Measurements from ENCODE around the gene UNC93B1. TPM values are rescaled to one million over a fixed set of nuclear protein-coding genes. Genes with fewer than 3 reads are reported as not detected.

Gene UNC93B1
- total RNA-seq, 2 experiments from 2014 or later, result 44.0 to 52.1 TPM

GRCh38 chr11:68019486-68019885 lies 15.6 kb upstream of the UNC93B1 start:
- TF ChIP-seq EZH2phosphoT487 (IDR thresholded peaks at IDR 0.05; ENCODE audit: borderline replicate concordance, low read depth, low read length) (no peak), CTCF (conservative IDR thresholded peaks at IDR 0.05; ENCODE audit: low read length) (no peak)
- no peaks in the 10 kb centered on the region for H3K36me3 ChIP-seq (ENCODE audit: insufficient read depth, low read length)
- H3K27ac ChIP-seq (ENCODE audit: low read depth, low read length, poor library complexity, severe bottlenecking), result no peak overlapping the region
- no TSS peak for BruUV-seq (replicated peaks)
- H4K20me1 ChIP-seq (ENCODE audit: insufficient read depth, low read length), result no peaks in the 10 kb centered on the region
- ChIA-PET POLR2A (no interaction called here), CTCF (ENCODE audit: unreplicated experiment) (no interaction called here)
- intact Hi-C loops (cut with micrococcal nuclease; ENCODE audit: unreplicated experiment), result no loop called here
- no peak overlapping the region for H3K4me3 ChIP-seq (ENCODE audit: low read depth, low read length, poor library complexity, severe bottlenecking)
- no peak overlapping the region for H2AFZ ChIP-seq (ENCODE audit: low read length)
- DNase-seq (ENCODE audit: low spot score), result no peak
- H3K79me2 ChIP-seq (ENCODE audit: insufficient read depth, low read depth, low read length), result no peaks in the 10 kb centered on the region
- no peak overlapping the region for H3K4me2 ChIP-seq (ENCODE audit: low read length)
- H3K4me1 ChIP-seq (ENCODE audit: insufficient read depth, low read length, poor library complexity, severe bottlenecking), result no peaks in the 10 kb centered on the region
- no peaks in the 10 kb centered on the region for H3K9me3 ChIP-seq (ENCODE audit: low read length)
- no peaks in the 10 kb centered on the region for H3K9me2 ChIP-seq (ENCODE audit: insufficient read depth, low read length)

GRCh38 chr11:68018730-68019190 lies 14.9 kb upstream of the UNC93B1 start:
- intact Hi-C loops (cut with micrococcal nuclease; ENCODE audit: unreplicated experiment), result no loop called here
- TF ChIP-seq EZH2phosphoT487 (IDR thresholded peaks at IDR 0.05; ENCODE audit: borderline replicate concordance, low read depth, low read length), result no peak
- TF ChIP-seq CTCF (conservative IDR thresholded peaks at IDR 0.05; ENCODE audit: low read length), result no peak
- no peaks in the 10 kb centered on the region for H3K9me2 ChIP-seq (ENCODE audit: insufficient read depth, low read length)
- H3K27ac ChIP-seq (ENCODE audit: low read depth, low read length, poor library complexity, severe bottlenecking), result no peak overlapping the region
- no TSS peak for BruUV-seq (replicated peaks)
- CTCF ChIA-PET (ENCODE audit: unreplicated experiment), result no interaction called here
- H2AFZ ChIP-seq (ENCODE audit: low read length), result no peak overlapping the region
- H3K36me3 ChIP-seq (ENCODE audit: insufficient read depth, low read length), result no peaks in the 10 kb centered on the region
- H3K79me2 ChIP-seq (ENCODE audit: insufficient read depth, low read depth, low read length), result no peaks in the 10 kb centered on the region
- POLR2A ChIA-PET, result no interaction called here
- H4K20me1 ChIP-seq (ENCODE audit: insufficient read depth, low read length), result no peaks in the 10 kb centered on the region
- no peak overlapping the region for H3K4me2 ChIP-seq (ENCODE audit: low read length)
- no peaks in the 10 kb centered on the region for H3K4me1 ChIP-seq (ENCODE audit: insufficient read depth, low read length, poor library complexity, severe bottlenecking)
- no peaks in the 10 kb centered on the region for H3K9me3 ChIP-seq (ENCODE audit: low read length)
- DNase-seq (ENCODE audit: low spot score), result no peak
- no peak overlapping the region for H3K4me3 ChIP-seq (ENCODE audit: low read depth, low read length, poor library complexity, severe bottlenecking)

GRCh38 chr11:68017980-68018729 lies 14.3 kb upstream of the UNC93B1 start:
- Histone ChIP-seq H3K9me2 (ENCODE audit: insufficient read depth, low read length) (no peaks in the 10 kb centered on the region), H3K9me3 (ENCODE audit: low read length) (no peaks in the 10 kb centered on the region), H3K4me2 (ENCODE audit: low read length) (no peak overlapping the region), H4K20me1 (ENCODE audit: insufficient read depth, low read length) (no peaks in the 10 kb centered on the region), H3K4me1 (ENCODE audit: insufficient read depth, low read length, poor library complexity, severe bottlenecking) (no peaks in the 10 kb centered on the region), H2AFZ (ENCODE audit: low read length) (no peak overlapping the region), H3K36me3 (ENCODE audit: insufficient read depth, low read length) (no peaks in the 10 kb centered on the region), H3K79me2 (ENCODE audit: insufficient read depth, low read depth, low read length) (no peaks in the 10 kb centered on the region), H3K27ac (ENCODE audit: low read depth, low read length, poor library complexity, severe bottlenecking) (no peak overlapping the region), H3K4me3 (ENCODE audit: low read depth, low read length, poor library complexity, severe bottlenecking) (no peak overlapping the region)
- ChIA-PET CTCF (ENCODE audit: unreplicated experiment) (no interaction called here), POLR2A (no interaction called here)
- DNase-seq (ENCODE audit: low spot score), result no peak
- TF ChIP-seq EZH2phosphoT487 (IDR thresholded peaks at IDR 0.05; ENCODE audit: borderline replicate concordance, low read depth, low read length) (no peak), CTCF (conservative IDR thresholded peaks at IDR 0.05; ENCODE audit: low read length) (no peak)
- intact Hi-C loops (cut with micrococcal nuclease; ENCODE audit: unreplicated experiment), result no loop called here
- BruUV-seq (replicated peaks), result no TSS peak
